Measurements from ENCODE around the gene RNASET2.

RNASET2 gene

GRCh38 chr6:166907373-166907841, 48.9 kb downstream of the RNASET2 start:
- no peak overlapping the region for H3K27ac ChIP-seq (ENCODE audit: low read depth, low read length, poor library complexity, severe bottlenecking)
- H3K9me3 ChIP-seq (ENCODE audit: low read length), result no peaks in the 10 kb centered on the region
- H3K27me3 ChIP-seq (ENCODE audit: insufficient read depth, low read length), result no peaks in the 10 kb centered on the region
- no peak overlapping the region for H3K4me3 ChIP-seq (ENCODE audit: low read depth, low read length, poor library complexity, severe bottlenecking)
- no peaks in the 10 kb centered on the region for H3F3A ChIP-seq (ENCODE audit: insufficient read depth, low read length)
- peaks cover 8% of the 10 kb centered on the region for H3K4me1 ChIP-seq (ENCODE audit: insufficient read depth, low read length, severe bottlenecking)
- H4K20me1 ChIP-seq (ENCODE audit: insufficient read depth, low read length), result no peaks in the 10 kb centered on the region
- TF ChIP-seq EZH2 (IDR thresholded peaks at IDR 0.05; ENCODE audit: borderline replicate concordance, low read length) (no peak), CTCF (IDR thresholded peaks at IDR 0.05; ENCODE audit: low read length) (no peak)
- H3K79me2 ChIP-seq (ENCODE audit: insufficient read depth, low read length), result no peaks in the 10 kb centered on the region
- H3K9ac ChIP-seq (ENCODE audit: low read length), result no peak overlapping the region
- H3K4me2 ChIP-seq (ENCODE audit: low read length), result no peak overlapping the region
- no peaks in the 10 kb centered on the region for H3K9me2 ChIP-seq (ENCODE audit: low read depth, low read length)
- no peaks in the 10 kb centered on the region; the same call in 1 of the 2 replicates for H3K36me3 ChIP-seq (ENCODE audit: insufficient read depth, low read length)
- H2AFZ ChIP-seq (ENCODE audit: low read length), result no peak overlapping the region

GRCh38 chr6:166906376-166907044, 49.8 kb downstream of the RNASET2 start:
- H3K4me3 ChIP-seq (ENCODE audit: low read depth, low read length, poor library complexity, severe bottlenecking), result no peak overlapping the region
- H3K9ac ChIP-seq (ENCODE audit: low read length), result no peak overlapping the region
- H3K36me3 ChIP-seq (ENCODE audit: insufficient read depth, low read length), result no peaks in the 10 kb centered on the region; the same call in 1 of the 2 replicates
- H2AFZ ChIP-seq (ENCODE audit: low read length), result no peak overlapping the region
- H3K27me3 ChIP-seq (ENCODE audit: insufficient read depth, low read length), result no peaks in the 10 kb centered on the region
- H3K79me2 ChIP-seq (ENCODE audit: insufficient read depth, low read length), result no peaks in the 10 kb centered on the region
- H3K4me2 ChIP-seq (ENCODE audit: low read length), result no peak overlapping the region
- H3K4me1 ChIP-seq (ENCODE audit: insufficient read depth, low read length, severe bottlenecking), result peaks cover 8% of the 10 kb centered on the region
- no peaks in the 10 kb centered on the region for H3K9me2 ChIP-seq (ENCODE audit: low read depth, low read length)
- H4K20me1 ChIP-seq (ENCODE audit: insufficient read depth, low read length), result no peaks in the 10 kb centered on the region
- H3K9me3 ChIP-seq (ENCODE audit: low read length), result no peaks in the 10 kb centered on the region
- no peak for TF ChIP-seq EZH2 (IDR thresholded peaks at IDR 0.05; ENCODE audit: borderline replicate concordance, low read length)
- TF ChIP-seq CTCF (IDR thresholded peaks at IDR 0.05; ENCODE audit: low read length), result no peak
- H3K27ac ChIP-seq (ENCODE audit: low read depth, low read length, poor library complexity, severe bottlenecking), result no peak overlapping the region
- no peaks in the 10 kb centered on the region for H3F3A ChIP-seq (ENCODE audit: insufficient read depth, low read length)

GRCh38 chr6:166905505-166906134, 50.7 kb downstream of the RNASET2 start:
- no peaks in the 10 kb centered on the region for H3K36me3 ChIP-seq (ENCODE audit: insufficient read depth, low read length)
- H3K4me1 ChIP-seq (ENCODE audit: insufficient read depth, low read length, severe bottlenecking), result peaks cover 8% of the 10 kb centered on the region
- H3K4me2 ChIP-seq (ENCODE audit: low read length), result no peak overlapping the region
- no peak for TF ChIP-seq EZH2 (IDR thresholded peaks at IDR 0.05; ENCODE audit: borderline replicate concordance, low read length)
- TF ChIP-seq CTCF (IDR thresholded peaks at IDR 0.05; ENCODE audit: low read length), result no peak
- H4K20me1 ChIP-seq (ENCODE audit: insufficient read depth, low read length), result no peaks in the 10 kb centered on the region
- no peaks in the 10 kb centered on the region for H3F3A ChIP-seq (ENCODE audit: insufficient read depth, low read length)
- H3K4me3 ChIP-seq (ENCODE audit: low read depth, low read length, poor library complexity, severe bottlenecking), result no peak overlapping the region
- H3K27ac ChIP-seq (ENCODE audit: low read depth, low read length, poor library complexity, severe bottlenecking), result no peak overlapping the region
- H3K9me2 ChIP-seq (ENCODE audit: low read depth, low read length), result no peaks in the 10 kb centered on the region
- H3K9me3 ChIP-seq (ENCODE audit: low read length), result no peaks in the 10 kb centered on the region
- no peaks in the 10 kb centered on the region for H3K27me3 ChIP-seq (ENCODE audit: insufficient read depth, low read length)
- H3K79me2 ChIP-seq (ENCODE audit: insufficient read depth, low read length), result no peaks in the 10 kb centered on the region
- H2AFZ ChIP-seq (ENCODE audit: low read length), result no peak overlapping the region
- H3K9ac ChIP-seq (ENCODE audit: low read length), result no peak overlapping the region

Measured in OCI-LY1 (cell line).